ENCODE results near the gene ADGRL1.

Gene ADGRL1

GRCh38 chr19:14138576-14139265 lies 67.2 kb downstream of the ADGRL1 start:
- no peak for DNase-seq (ENCODE audit: low spot score)

DNA sequence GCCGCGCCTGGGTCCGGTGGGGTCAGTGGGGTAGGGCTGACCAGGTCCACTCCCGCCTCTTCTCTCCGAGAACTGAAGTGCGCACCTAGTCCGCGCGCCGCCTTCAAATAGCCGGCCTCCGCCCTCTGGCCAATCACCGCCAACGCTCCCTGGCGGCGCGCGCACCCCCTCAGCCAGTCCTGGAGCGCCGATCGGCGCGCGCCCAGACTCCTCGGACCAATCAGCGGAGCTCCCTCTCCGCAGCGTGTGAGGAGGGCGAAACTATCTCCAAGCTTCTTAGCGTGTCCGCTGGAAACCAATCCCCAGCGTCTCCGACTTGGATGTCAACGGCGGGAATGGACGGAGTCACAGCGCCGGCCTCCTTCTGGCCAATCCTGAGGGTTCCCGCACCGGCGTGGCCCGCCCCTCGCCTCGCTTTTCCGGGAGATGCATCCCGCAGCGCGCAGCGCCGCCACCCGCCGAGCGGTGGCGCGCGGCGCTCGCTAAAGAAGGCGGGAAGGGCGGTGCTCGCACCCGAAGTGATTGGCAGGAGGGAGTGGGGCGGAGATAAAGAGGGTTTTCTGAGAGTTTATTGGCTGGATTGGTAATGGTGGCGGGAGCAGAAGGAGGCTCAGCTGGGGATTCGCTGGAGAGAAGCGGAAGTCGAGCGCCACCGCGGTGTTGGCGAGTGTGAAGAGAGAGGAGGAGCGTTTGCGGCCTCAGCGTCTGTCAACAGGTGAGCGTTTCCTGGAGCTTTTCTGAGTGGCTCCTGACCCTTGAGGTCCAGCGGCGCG lies 69.3 kb downstream of the ADGRL1 start, which contains the start of gene ASF1B:
Gene ASF1B, minus strand, starts transcription at position 81 of the 773 bp plus-strand sequence. CDS start 133 bp downstream, outside the sequence.
- peak; percentile 98 for DNase-seq (ENCODE audit: low spot score)

- DNase-seq (ENCODE audit: low spot score): no peak
These were observed 69.9 kb downstream of the ADGRL1 start for GRCh38 chr19:14135985-14136508.

DNA sequence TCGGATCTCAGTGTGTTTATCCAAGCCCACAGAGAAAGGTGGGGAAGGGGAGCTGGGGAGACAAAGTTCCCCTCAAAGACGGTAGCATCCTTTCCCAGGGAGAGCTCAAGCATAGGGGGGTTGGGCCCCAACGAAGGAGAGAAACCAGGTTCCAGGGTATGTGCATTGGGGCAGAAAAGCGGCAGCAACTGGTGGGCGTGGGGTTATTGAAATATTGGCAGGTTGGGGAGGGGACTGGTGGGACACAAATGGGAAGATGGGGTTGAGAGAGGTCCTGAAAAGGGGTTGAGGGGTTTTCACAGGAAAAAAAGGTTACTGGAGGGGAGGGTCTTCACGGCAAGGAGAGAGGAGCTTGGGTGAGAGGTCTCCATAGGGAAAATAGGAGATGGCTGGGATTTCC lies 70.6 kb downstream of the ADGRL1 start:
- DNase-seq (ENCODE audit: low spot score): no peak

GRCh38 chr19:14127929-14128509 lies 78.0 kb downstream of the ADGRL1 start:
- DNase-seq (ENCODE audit: low spot score): no peak

DNA sequence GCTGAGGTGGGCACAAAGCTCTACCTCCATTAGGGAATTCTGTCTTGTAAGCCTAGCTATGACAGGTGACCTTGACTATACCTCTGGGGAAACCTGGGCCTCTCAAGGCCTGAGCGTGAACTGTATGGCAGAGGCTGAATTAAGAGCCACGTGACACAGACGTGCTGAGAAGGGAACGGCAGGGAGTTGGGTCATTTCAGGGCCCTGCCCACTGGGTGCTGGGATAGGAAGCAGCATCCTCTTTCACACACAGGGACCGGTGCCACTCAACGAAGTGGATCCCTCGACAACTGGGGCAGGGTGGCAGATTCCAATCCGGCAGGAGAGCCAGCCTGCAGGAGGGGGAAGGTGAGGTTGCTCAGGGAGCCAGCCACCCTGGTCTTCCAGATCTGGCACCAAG lies 78.8 kb downstream of the ADGRL1 start:
- no peak for DNase-seq (ENCODE audit: low spot score)

DNA sequence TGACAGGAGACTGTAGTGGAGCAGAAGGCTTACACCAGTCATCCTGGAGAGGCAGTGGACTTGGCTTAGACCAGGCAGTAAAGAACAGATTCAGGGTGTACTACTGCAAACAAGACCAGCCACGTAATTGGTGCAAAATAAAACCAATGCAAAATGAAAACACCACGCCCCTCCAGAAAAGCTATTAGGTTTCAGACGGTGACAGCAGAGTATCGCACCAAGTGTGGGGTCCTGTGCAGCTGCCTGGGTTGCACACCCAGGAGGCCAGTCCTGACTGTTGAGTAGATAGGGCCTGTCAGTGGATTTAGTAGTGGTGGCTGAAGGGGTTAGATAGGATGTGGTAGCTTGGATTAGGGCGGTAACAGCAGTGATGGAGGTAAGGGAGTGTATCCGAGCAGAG lies 83.0 kb downstream of the ADGRL1 start:
- DNase-seq (ENCODE audit: low spot score): no peak

GRCh38 chr19:14120497-14120780 lies 85.5 kb downstream of the ADGRL1 start:
- DNase-seq (ENCODE audit: low spot score): no peak

DNA sequence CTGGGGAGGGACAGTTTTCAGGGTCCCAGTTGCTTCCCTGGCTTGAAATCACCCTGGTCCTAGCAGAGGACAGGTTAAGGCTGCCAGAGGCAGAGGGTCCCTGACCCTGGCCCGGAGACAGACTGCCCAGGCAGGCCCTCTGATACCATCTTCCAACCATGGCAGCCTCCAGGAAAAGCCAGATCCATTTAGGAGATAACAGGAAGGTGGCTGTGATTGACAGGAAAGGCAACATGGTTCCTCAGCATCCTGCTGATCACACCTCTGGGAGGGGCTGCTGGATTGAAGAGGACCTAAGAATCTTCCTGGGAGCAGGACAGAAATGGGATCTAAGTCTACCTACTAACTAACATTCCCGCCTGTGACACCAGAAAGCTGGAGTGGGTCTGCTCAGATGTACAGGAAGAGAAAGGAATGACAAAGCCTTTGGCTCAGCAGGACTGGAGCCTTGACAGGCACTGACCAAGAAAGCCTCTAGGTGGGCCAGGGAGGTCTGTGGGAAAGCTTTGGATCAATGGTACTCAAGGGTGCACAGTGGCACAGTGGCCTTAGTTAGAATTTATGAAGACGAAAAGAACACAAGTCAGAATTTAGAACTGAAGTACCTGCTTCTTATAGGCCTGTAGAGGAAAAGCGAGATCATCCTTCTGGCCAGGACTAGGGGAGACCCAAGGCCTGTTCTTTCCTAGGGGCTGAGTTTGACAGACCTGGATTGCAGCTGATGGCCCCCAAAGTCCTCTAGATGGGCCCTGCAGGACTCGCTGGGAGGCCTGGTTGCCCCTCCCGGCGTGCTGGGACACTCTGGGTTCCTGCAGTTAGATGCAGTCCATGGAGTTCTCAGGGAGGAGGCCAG lies 86.1 kb downstream of the ADGRL1 start:
- DNase-seq (ENCODE audit: low spot score): no peak

GRCh38 chr19:14119146-14119545 lies 86.8 kb downstream of the ADGRL1 start:
- DNase-seq (ENCODE audit: low spot score): no peak

DNA sequence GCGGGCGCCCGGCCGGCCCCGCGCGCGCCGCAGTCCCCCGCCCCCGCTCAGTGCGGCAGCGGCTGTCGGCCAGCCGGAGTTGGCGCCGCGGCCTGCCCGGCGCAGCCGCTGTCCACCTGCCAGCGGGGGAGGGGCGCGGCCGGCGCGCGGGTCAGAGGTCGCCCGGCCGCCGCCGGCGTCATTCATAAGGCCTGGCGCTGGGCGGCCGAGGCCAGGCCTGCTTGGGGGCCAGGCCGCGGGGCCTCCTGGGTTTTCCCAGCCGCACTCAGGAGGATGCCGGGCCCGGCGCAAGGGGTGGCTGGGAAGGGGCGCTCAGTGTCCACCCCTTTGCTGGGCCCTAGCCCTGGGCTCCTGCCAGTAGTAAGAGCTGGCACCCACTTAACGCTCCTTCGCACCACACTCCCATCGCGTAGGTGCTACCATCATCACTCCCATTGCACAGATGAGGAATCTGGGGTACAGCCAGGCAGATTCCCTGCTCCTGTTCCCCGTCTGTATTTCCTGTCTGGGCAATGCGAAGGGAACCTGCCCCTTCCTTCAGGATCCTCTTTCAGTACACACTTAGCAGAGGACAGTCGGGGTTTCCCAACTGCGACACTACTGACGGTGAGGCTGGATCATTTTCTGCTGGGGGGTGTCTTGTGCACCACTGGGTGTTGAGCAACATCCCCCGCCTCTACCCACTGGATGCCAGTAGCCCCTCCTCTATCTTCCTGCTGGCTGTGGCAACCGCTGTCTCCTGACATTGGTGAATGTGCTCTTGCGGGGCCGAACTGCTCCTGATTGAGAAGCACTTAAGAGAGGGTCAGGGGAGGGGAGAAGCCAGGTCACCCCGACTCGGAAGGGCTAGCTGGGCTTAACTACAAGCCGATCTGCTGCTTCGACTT lies 87.6 kb downstream of the ADGRL1 start:
- DNase-seq (ENCODE audit: low spot score): no peak

- peak; percentile 99 for DNase-seq (ENCODE audit: low spot score)
These were observed 88.3 kb downstream of the ADGRL1 start, which contains the start of gene PRKACA for GRCh38 chr19:14117668-14118164. Gene PRKACA, minus strand, starts transcription at chr19:14117762. Its CDS starts 215 bp downstream, at chr19:14117547.

DNA sequence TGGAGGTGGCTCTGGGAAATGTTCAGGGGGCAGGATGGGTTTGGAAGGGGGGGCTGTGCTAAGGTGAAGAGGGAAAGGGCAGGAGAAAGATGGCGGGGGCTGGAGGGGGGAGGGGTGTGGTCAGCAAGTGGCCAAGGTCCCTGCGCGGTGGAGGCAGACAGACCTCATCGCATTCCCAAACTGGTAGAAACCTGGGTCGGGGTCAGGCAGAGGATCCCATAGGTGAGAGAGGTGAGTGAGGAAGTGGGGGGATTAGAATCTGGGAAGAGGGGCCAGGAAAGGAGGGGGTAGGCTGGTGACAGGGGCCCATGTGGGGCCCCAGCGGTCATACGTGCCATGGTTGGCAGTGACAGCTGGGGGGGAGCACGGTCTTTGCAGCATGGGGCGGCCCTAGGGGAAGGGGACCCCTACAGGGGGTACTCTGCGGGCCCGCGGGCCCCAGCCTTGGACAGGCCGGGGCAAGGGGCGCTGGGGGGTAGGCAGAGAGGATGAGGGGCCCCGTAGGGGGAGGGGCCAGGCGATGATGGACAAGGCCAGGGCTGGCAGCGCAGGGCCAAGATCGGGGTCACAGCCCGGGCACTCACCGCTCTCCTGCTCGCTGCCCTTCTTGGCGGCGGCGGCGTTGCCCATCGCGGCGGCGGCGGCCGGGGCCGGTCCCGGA lies 88.9 kb downstream of the ADGRL1 start:
- peak; percentile 62 for DNase-seq (ENCODE audit: low spot score)

GRCh38 chr19:14116525-14116917 lies 89.4 kb downstream of the ADGRL1 start:
- DNase-seq (ENCODE audit: low spot score): no peak

DNA sequence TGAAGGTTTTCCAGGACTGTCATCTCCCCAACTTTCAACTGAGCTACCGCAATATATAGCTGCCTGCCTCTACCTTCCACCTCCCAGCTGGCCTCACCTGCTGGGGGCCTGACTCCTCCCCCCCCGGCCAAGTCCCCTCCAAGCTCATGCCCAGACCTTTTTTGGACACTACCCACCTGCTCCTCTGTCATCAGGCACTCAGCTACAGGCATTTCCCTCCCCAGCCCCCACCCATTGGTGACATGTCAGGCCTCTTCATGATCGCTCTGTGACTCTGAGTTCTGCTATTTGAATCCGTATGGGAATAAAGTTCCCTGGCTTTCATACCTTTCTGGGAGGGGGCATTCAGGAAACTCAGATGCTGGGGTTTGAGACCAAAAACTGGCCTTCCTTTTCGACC lies 90.2 kb downstream of the ADGRL1 start:
- DNase-seq (ENCODE audit: low spot score): no peak

DNA sequence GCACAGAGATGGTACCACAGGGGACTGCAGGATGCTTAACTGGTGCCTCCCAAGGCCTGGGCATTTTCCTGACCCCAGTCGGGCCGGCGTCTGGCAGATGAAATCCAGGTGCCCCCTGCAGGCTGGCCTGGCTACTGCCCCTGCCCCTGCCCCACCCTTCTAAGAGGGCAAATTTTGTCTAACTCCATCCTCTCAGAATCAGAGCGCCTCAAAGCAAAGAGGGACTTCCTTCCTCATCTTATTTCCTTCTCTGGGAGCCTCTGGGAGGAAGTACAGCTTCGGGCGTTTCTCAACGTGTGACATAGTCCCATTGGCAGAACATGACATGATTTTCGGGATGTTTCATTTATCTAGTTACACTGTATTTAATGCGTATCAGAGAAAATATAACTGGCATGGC lies 91.1 kb downstream of the ADGRL1 start:
- DNase-seq (ENCODE audit: low spot score): peak; percentile 69

DNA sequence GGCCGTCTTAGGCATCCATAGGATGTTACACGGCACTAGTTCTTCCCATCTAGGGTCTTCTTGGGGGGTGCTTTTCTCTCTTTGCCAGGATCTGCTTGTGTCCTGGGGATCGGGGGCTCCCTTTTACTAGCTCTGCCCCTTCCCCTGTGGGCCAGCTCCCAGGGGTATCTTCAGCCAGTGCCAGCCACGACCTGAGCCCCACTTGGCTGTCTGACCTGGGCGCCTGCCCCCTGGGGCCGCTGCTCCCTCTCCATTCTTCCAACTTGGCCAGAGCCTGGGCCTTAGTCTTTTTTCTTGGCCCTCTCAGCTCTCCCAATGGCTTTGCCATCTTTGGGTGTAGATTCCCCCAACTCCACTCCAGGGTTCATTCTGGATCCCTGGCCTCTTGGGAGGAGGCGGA lies 91.5 kb downstream of the ADGRL1 start:
- DNase-seq (ENCODE audit: low spot score): no peak

- DNase-seq (ENCODE audit: low spot score): no peak
These were observed 92.1 kb downstream of the ADGRL1 start for GRCh38 chr19:14113762-14114414.

DNA sequence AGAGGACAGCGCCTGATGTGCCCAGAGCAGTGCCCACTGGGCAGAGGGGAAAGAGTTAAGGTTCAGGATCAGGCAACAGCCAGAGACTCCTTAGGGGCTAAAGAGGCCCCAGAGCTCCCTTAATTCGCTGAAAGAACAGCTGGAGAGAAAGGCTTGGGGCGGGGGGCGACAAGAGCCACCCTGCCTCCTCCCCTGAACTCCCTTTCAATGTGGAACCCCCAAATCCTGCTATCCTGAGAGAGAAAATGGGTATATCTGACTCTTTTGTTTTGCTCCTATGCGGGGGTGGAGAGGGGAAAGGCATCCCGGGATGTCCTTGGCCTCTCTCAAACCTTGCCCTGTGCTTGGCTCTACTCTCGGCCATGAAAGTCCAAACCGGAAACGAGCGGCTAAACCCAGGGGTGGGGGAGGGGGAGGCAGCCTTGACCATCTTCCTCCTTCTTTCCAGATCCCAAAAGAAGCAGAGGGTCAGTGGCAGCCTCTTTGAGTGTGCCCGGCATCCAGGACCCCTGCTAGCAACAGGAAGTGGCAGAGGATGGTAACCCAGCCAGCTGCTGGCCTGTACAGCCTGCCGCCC lies 93.1 kb downstream of the ADGRL1 start:
- peak; percentile 61 for DNase-seq (ENCODE audit: low spot score)

Measured in D341Med (cell line).